Left ventricle myocardium inferior (tissue), 1 donor: ENCODE measurements around the gene COL7A1. TPM values are rescaled to one million over a fixed set of nuclear protein-coding genes. Genes with fewer than 3 reads are reported as not detected.

Experiments
- DNase-seq: peaks from one replicate; pipeline ENCODE4 v3.0.0-alpha.2; 2020
- H3K27ac ChIP-seq: fragments of 200-600 bp; replicated peaks from 2 replicates; pipeline ENCODE4 v1.8.0; 2021
- H3K27me3 ChIP-seq: fragments of 200-600 bp; 2 replicates; pipeline ENCODE4 v1.8.0; 2021; ENCODE audit warnings: low read depth
- H3K36me3 ChIP-seq: fragments of 200-600 bp; 2 replicates; pipeline ENCODE4 v1.8.0; 2021
- H3K4me1 ChIP-seq: fragments of 200-600 bp; 2 replicates; pipeline ENCODE4 v1.8.0; 2021
- H3K4me3 ChIP-seq: fragments of 200-600 bp; 2 replicates; pipeline ENCODE4 v1.8.0; 2021; ENCODE audit warnings: mild to moderate bottlenecking, moderate library complexity
- H3K9me3 ChIP-seq: fragments of 200-600 bp; replicated peaks from 2 replicates; pipeline ENCODE4 v1.8.0; 2021
- intact Hi-C: fragments of 100-400 bp; cut with micrococcal nuclease; formaldehyde crosslinking; loops from one replicate; pipeline ENCODE4 v1.11.0; 2022
- total RNA-seq: library from RNA; stranded (reverse); fragmentation: NEBNext Ultra II Directional; extraction: Animal tissue kit (Norgen Biotek cat#: 25700); gene quantifications from one replicate; pipeline ENCODE4 v1.2.1, GENCODE V29; 2021
- TF ChIP-seq, protein P1 (sequence below): fragments of 200-600 bp; IDR thresholded peaks from 2 replicates; pipeline ENCODE4 v1.8.0; 2021; ENCODE audit warnings: antibody characterized with exemption, mild to moderate bottlenecking, borderline replicate concordance
- donor health status: DM: no; HTN: yes; CAD: no; lungs with severe emphysema.

The COL7A1 gene
- total RNA-seq, 1 donor from 2014 or later: 24.4 TPM

DNA sequence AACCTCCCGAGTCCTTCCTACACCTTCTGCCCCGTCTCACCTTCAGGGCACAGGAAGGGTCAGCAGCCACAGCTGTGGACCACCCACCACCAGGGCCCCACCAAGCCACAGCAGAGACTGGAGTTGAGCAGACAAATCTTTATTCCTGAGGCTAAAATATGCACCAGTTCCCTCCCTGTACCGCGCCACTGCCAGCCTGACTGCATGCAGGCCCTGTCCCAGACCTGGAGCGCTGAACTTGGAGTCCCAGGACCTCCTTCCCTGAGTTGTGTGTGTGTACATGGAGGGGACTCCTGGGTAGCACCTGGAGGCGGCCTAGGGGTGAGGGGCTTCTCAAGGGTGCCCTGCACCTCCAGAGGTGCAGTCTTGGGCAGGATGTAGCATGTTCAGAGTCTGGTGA lies 30.5 kb upstream of the COL7A1 start:
- intact Hi-C loops: no loop called here
- H3K9me3 ChIP-seq: no peaks in the 10 kb centered on the region
- H3K27me3 ChIP-seq: no peaks in the 10 kb centered on the region
- DNase-seq: no peak
- H3K4me1 ChIP-seq: no peaks in the 10 kb centered on the region
- no peak overlapping the region for H3K4me3 ChIP-seq
- no peak overlapping the region for H3K27ac ChIP-seq
- H3K36me3 ChIP-seq: peaks cover 56% of the 10 kb centered on the region
- TF ChIP-seq, protein P1, sequence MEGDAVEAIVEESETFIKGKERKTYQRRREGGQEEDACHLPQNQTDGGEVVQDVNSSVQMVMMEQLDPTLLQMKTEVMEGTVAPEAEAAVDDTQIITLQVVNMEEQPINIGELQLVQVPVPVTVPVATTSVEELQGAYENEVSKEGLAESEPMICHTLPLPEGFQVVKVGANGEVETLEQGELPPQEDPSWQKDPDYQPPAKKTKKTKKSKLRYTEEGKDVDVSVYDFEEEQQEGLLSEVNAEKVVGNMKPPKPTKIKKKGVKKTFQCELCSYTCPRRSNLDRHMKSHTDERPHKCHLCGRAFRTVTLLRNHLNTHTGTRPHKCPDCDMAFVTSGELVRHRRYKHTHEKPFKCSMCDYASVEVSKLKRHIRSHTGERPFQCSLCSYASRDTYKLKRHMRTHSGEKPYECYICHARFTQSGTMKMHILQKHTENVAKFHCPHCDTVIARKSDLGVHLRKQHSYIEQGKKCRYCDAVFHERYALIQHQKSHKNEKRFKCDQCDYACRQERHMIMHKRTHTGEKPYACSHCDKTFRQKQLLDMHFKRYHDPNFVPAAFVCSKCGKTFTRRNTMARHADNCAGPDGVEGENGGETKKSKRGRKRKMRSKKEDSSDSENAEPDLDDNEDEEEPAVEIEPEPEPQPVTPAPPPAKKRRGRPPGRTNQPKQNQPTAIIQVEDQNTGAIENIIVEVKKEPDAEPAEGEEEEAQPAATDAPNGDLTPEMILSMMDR: no peak

DNA sequence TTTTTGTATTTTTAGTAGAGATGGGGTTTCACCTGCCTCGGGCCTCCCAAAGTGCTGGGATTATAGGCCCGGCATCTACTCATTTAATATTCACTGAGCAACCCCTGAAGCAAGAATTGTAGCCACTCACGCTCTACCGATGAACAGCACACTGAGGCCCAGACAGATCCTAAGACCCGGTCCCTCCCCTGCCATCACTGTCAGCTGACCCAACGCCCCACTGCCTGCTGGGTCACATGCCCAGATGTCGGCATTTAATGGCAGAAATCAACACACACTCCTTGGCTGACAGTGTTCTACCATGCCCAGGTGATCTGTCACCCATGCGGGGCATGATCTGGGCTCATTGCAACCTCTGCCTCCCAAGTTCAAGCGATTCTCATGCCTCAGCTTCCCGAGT lies 29.6 kb upstream of the COL7A1 start:
- peaks cover 47% of the 10 kb centered on the region for H3K36me3 ChIP-seq
- intact Hi-C loops: no loop called here
- TF ChIP-seq, protein P1: no peak

DNA sequence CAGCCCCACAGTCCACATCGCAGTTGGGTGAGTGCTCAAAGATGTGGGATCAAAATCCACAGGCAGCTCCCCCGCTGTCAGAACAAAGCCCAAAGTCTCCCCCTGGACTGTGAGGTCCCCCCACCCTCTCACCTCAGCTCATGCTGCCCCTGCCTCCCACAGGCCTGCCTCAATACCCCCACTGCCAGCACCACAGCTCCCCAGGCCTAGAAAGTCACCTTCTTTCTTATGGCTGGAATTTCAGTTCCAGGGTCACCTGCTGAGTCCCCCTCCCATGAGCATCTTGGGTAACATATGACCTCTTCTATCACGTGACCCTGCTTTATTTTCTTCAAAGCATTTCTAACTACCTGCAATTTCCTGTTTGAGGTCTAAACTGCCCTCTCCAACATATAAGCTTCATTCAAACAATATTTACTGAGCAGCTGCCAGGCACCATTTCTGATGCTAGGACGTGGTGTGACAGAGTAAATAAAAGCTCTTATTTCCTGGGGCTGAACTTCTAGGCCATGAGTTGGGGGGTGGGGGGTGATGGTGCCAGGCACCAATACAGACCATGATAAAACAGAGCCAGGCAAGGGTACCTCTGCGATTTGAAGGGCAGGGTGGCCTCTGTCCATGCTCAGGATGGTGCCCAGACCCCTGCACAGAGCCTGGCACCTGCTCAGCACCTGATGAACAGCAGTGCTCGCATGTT lies 28.9 kb upstream of the COL7A1 start:
- DNase-seq: no peak

More for the DNA sequence above, 29.6 kb upstream of the COL7A1 start:
- no peak overlapping the region for H3K27ac ChIP-seq
- DNase-seq: no peak
- no peak overlapping the region for H3K4me3 ChIP-seq
- no peaks in the 10 kb centered on the region for H3K27me3 ChIP-seq
- no peaks in the 10 kb centered on the region for H3K4me1 ChIP-seq
- no peaks in the 10 kb centered on the region for H3K9me3 ChIP-seq

DNA sequence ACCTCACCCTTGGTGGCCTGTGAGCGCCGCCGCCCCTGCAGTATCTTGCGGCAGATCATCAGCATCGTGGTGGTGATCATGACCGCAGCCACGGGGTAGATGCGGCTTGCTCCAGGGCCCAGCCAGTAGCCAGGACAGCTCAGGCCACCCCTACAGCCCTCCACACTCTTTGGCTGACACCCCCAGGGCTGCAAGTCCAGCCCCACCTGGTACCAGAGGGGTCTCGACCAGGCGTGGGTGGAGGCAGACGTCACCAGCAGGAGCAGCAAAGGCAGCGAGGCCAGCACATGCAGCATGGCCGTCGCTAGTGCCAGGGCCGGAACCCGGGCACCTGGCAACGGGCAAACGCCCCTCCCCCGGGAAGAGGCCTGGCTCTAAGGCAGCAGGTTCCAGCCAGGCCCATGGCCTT lies 26.3 kb upstream of the COL7A1 start, which contains the start of gene TMEM89:
Gene TMEM89 (minus strand): TSS at position 309 of the 409 bp plus-strand sequence. CDS start 13 bp downstream, at position 296.
- TF ChIP-seq, protein P1: no peak
- Histone ChIP-seq H3K36me3 (peaks cover 16% of the 10 kb centered on the region), H3K27me3 (no peaks in the 10 kb centered on the region), H3K9me3 (peaks cover 25% of the 10 kb centered on the region), H3K4me3 (no peak within 1 kb of the TSS), H3K4me1 (no peaks in the 10 kb centered on the region), H3K27ac (no peak within 1 kb of the TSS)
- intact Hi-C loops: no loop called here
- DNase-seq: no peak

More for the DNA sequence above, 28.9 kb upstream of the COL7A1 start:
- H3K27ac ChIP-seq: no peak overlapping the region
- TF ChIP-seq, protein P1: no peak
- peaks cover 42% of the 10 kb centered on the region for H3K36me3 ChIP-seq
- no peaks in the 10 kb centered on the region for H3K9me3 ChIP-seq
- no peaks in the 10 kb centered on the region for H3K4me1 ChIP-seq
- intact Hi-C loops: no loop called here
- no peaks in the 10 kb centered on the region for H3K27me3 ChIP-seq
- no peak overlapping the region for H3K4me3 ChIP-seq

DNA sequence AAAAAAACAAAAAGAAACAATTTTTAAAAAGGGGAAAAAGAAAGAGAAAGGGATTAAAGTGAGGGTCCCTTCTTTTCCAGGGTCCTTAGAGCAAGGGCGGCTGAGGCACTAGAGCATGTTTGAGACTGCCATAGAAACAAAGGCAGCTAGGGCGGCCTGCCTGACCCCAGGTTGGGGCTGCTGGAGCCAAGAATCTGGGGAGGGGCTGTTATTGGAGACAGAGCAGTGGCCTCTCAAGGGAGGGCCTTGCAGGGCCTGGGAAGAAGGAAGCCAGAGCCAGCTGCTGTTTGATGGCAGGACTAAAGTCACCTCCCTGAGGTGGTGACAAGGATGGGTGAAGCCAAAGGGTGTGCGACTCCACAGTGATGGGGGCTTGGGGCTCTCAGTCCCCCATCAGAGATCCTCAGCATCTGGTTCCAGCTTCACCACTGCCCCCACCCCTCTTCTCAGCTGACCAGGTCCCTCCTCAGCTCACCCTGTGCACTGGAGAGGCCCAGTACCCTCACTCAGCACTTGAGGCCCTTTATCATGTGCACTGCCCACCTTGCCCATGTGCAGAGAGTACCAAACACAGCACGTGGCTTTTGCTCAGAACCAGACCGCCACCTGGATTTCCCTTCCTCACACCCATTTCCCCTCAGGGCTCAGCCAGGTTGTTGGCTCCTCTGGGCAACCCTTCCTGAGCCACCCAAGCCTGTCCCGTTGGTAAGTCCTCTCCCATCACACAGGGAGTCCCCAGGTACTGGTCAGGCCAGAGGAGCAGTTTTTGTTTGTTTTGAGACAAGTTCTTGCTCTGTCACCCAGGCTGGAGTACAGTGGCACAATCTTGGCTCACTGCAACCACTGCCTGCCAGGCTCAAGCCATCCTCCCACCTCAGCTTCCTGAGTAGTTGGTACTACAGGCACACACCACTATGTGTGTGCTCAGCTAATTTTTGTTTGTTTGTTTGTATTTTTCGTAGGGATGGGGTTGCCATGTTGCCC lies 24.7 kb upstream of the COL7A1 start:
- TF ChIP-seq, protein P1: no peak
- no peak for DNase-seq
- Histone ChIP-seq H3K4me1 (no peaks in the 10 kb centered on the region), H3K4me3 (no peak overlapping the region), H3K27ac (no peak overlapping the region), H3K27me3 (no peaks in the 10 kb centered on the region), H3K36me3 (peaks cover under 1% of the 10 kb centered on the region), H3K9me3 (peaks cover 25% of the 10 kb centered on the region)
- intact Hi-C loops: no loop called here
